Measurements from ENCODE around the gene UBA5. TPM values are rescaled to one million over a fixed set of nuclear protein-coding genes. Genes with fewer than 3 reads are reported as not detected.

The UBA5 gene
- total and polyA plus RNA-seq, 9 of the 15 experiments (the other 6 are each of a cell fraction or from before 2014, with no cell fraction given), result 8.1 to 71.1 (median 29.4) TPM

GRCh38 chr3:132694991-132695390, 34.9 kb downstream of the UBA5 start (continued):
- TF ChIP-seq ZFPM2 (CRISPR knock-in tag; IDR thresholded peaks at IDR 0.05), result no peak
- TF ChIP-seq IRF2 (CRISPR knock-in tag; IDR thresholded peaks at IDR 0.05), result no peak
- no peak for TF ChIP-seq TEAD4 (IDR thresholded peaks at IDR 0.05; ENCODE audit: low read length)
- TF ChIP-seq TEAD4 (CRISPR knock-in tag; IDR thresholded peaks at IDR 0.05; ENCODE audit: borderline replicate concordance), result no peak
- TF ChIP-seq ZSCAN32 (CRISPR knock-in tag; IDR thresholded peaks at IDR 0.05), result no peak
- no peak for TF ChIP-seq ETV6 (IDR thresholded peaks at IDR 0.05; ENCODE audit: borderline replicate concordance in 1 of 2, low read depth in 2 of 2, low read length in 1 of 2)
- TF ChIP-seq ETV6 (CRISPR knock-in tag; IDR thresholded peaks at IDR 0.05; ENCODE audit: borderline replicate concordance), result no peak
- TF ChIP-seq PRPF4 (IDR thresholded peaks at IDR 0.05; ENCODE audit: insufficient read depth, low read depth, low read length, poor library complexity, severe bottlenecking), result no peak

DNA sequence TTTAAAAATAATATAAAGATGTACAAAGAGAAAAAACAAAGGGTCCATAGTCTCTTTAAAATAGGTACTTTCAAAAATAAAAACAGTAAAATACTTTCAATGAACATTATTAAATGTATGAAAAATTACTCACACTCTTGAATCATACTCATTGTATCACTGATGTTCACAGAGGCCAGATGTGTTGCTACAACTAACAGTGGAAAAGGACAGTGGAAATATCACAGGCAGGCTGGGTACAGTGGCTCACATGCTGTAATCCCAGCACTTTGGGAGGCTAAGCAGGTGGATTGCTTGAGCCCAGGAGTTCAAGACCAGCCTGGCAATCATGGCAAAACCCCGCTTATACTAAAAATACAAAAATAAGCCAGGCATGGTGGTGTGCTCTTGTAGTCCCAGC, 35.3 kb downstream of the UBA5 start:
- BruUV-seq (replicated peaks), result no TSS peak
- TF ChIP-seq RFX7 (CRISPR knock-in tag; IDR thresholded peaks at IDR 0.05), result no peak
- TF ChIP-seq ZSCAN32 (CRISPR knock-in tag; IDR thresholded peaks at IDR 0.05), result no peak
- TF ChIP-seq ZBTB43 (CRISPR knock-in tag; IDR thresholded peaks at IDR 0.05), result no peak
- TF ChIP-seq POLR2H (tag; IDR thresholded peaks at IDR 0.05; ENCODE audit: low read depth), result no peak
- no peak for TF ChIP-seq ZNF785 (CRISPR knock-in tag; IDR thresholded peaks at IDR 0.05)
- TF ChIP-seq ZNF507 (tag; conservative IDR thresholded peaks at IDR 0.05), result no peak
- no peak for TF ChIP-seq GTF3C2 (IDR thresholded peaks at IDR 0.05; ENCODE audit: borderline replicate concordance, extremely low read depth, insufficient read length)
- TF ChIP-seq ZBTB5 (IDR thresholded peaks at IDR 0.05), result no peak
- no peak for TF ChIP-seq TAF15 (IDR thresholded peaks at IDR 0.05; ENCODE audit: low read depth, low read length)

More for the DNA sequence above, 35.3 kb downstream of the UBA5 start:
- Histone ChIP-seq H3K27me3 (ENCODE audit: control insufficient read depth in 2 of 2, insufficient read depth in 2 of 2, low read length in 2 of 2) (no peaks in the 10 kb centered on the region), H3K4me2 (ENCODE audit: insufficient read depth, low read length) (no peak overlapping the region), H3K36me3 (ENCODE audit: control insufficient read depth, insufficient read depth, low read length) (peaks cover 29% of the 10 kb centered on the region; the same call in 1 of the 3 replicates), H3K9ac (ENCODE audit: insufficient read depth in 1 of 2, low read depth in 2 of 2, low read length in 2 of 2) (no peak overlapping the region), H2AFZ (ENCODE audit: low read depth, low read length) (no peak overlapping the region), H3K27ac (ENCODE audit: extremely low read depth, low read depth, low read length) (no peak overlapping the region), H3K4me3 (no peak overlapping the region), H3K9me1 (ENCODE audit: control insufficient read depth, insufficient read depth, low read length) (no peaks in the 10 kb centered on the region), H3K4me1 (replicated peaks in 1 of 2; ENCODE audit: control insufficient read depth in 2 of 2, insufficient read depth in 2 of 2, low read length in 2 of 2) (no peaks in the 10 kb centered on the region), H3K79me2 (ENCODE audit: control insufficient read depth, insufficient read depth, low read length) (no peaks in the 10 kb centered on the region), H3K9me3 (replicated peaks; ENCODE audit: control insufficient read depth, insufficient read depth, low read depth, low read length) (no peaks in the 10 kb centered on the region), H4K20me1 (replicated peaks; ENCODE audit: control insufficient read depth, insufficient read depth, low read length) (no peaks in the 10 kb centered on the region)
- intact Hi-C loops (cut with micrococcal nuclease), result no loop called here
- CTCF ChIA-PET (ENCODE audit: low intra/inter-chr PET ratio), result no interaction called here
- WGBS (ENCODE audit: insufficient coverage, low coverage, missing lambda C conversion rate), result 63% methylated on average over 1 of the region's 1 CpG
- no peak for ATAC-seq
- FAIRE-seq, result no peak
- in situ Hi-C loops (cut with MboI), result no loop called here
- no peak for DNase-seq (ENCODE audit: extremely low read depth in 1 of 4, low spot score in 3 of 4)
- POLR2A ChIA-PET, result no interaction called here

Measured in K562 (cell line).